Epithelial cell of esophagus (primary cell): ENCODE measurements around the gene GCNT1.
"Not testable (repeated sequence)": the region's sequence is repeated elsewhere in the genome, so short reads cannot be mapped to it uniquely, and the experiment has no call there.

Experiments
- DNase-seq: peaks from one replicate; pipeline ENCODE4 v3.0.0; 2010; ENCODE audit warnings: low read depth
- H3K4me3 ChIP-seq: 2 replicates; pipeline ENCODE4 v1.5.1; 2011; ENCODE audit warnings: mild to moderate bottlenecking, low read length, control low read depth
- CTCF ChIP-seq: IDR thresholded peaks from 2 replicates; pipeline ENCODE4 v1.5.1; 2011; ENCODE audit warnings: low read depth, mild to moderate bottlenecking, low read length, control low read depth, inconsistent platforms; ENCODE audit not compliant: insufficient read depth; ENCODE audit errors: missing control alignments

Gene GCNT1

GRCh38 chr9:76433406-76433805, 25.6 kb upstream of the GCNT1 start:
- no peak overlapping the region for H3K4me3 ChIP-seq
- DNase-seq, result no peak

GRCh38 chr9:76433836-76434235, 25.1 kb upstream of the GCNT1 start:
- DNase-seq, result peak; percentile 53
- TF ChIP-seq CTCF, result no peak
- H3K4me3 ChIP-seq, result no peak overlapping the region

More at GRCh38 chr9:76433406-76433805, 25.6 kb upstream of the GCNT1 start:
- no peak for TF ChIP-seq CTCF

- not testable (repeated sequence) for DNase-seq, H3K4me3 ChIP-seq
Measured at GRCh38 chr9:76434897-76435296, 24.1 kb upstream of the GCNT1 start.

- not testable (repeated sequence) for DNase-seq, H3K4me3 ChIP-seq
Measured at GRCh38 chr9:76437017-76437699, 21.8 kb upstream of the GCNT1 start.

- H3K4me3 ChIP-seq, result no peak overlapping the region
- no peak for TF ChIP-seq CTCF
- DNase-seq, result no peak
Measured at GRCh38 chr9:76438841-76439588, 20.0 kb upstream of the GCNT1 start.

- no peak overlapping the region for H3K4me3 ChIP-seq
- TF ChIP-seq CTCF, result no peak
- DNase-seq, result peak; percentile 34
Measured at GRCh38 chr9:76441551-76442322, 17.2 kb upstream of the GCNT1 start.

GRCh38 chr9:76443887-76444286, 15.1 kb upstream of the GCNT1 start:
- no peak for TF ChIP-seq CTCF
- peak; percentile 39 for DNase-seq
- H3K4me3 ChIP-seq, result no peak overlapping the region
